Activated effector memory CD4-positive, alpha-beta T cell treated with Interleukin-2 at 50 U/mL for 16 hours (primary cell): ENCODE results near the gene DISC1.
"Not testable (repeated sequence)": the region's sequence is repeated elsewhere in the genome, so short reads cannot be mapped to it uniquely, and the experiment has no call there.

Experiments
- DNase-seq: peaks from one replicate; pipeline ENCODE4 v3.0.0-alpha.2; 2020

Gene DISC1

GRCh38 chr1:231781892-231782291 lies 155.3 kb downstream of the DISC1 start:
- no peak for DNase-seq

GRCh38 chr1:231785073-231785472 lies 158.5 kb downstream of the DISC1 start:
- DNase-seq, result not testable (repeated sequence)

- DNase-seq, result no peak
Measured at GRCh38 chr1:231786126-231786525, 159.5 kb downstream of the DISC1 start.

GRCh38 chr1:231792634-231793033 lies 166.0 kb downstream of the DISC1 start:
- DNase-seq, result no peak

GRCh38 chr1:231793893-231794292 lies 167.3 kb downstream of the DISC1 start:
- DNase-seq, result no peak

GRCh38 chr1:231796141-231796540 lies 169.6 kb downstream of the DISC1 start:
- no peak for DNase-seq

- DNase-seq, result no peak
Measured at GRCh38 chr1:231799363-231799986, 172.9 kb downstream of the DISC1 start.

GRCh38 chr1:231800108-231800507 lies 173.5 kb downstream of the DISC1 start:
- DNase-seq, result no peak

- no peak for DNase-seq
Measured at GRCh38 chr1:231801042-231801585, 174.5 kb downstream of the DISC1 start.

GRCh38 chr1:231803353-231803752 lies 176.8 kb downstream of the DISC1 start:
- no peak for DNase-seq

- DNase-seq, result no peak
Measured at GRCh38 chr1:231806623-231807495, 180.3 kb downstream of the DISC1 start.

GRCh38 chr1:231807541-231807940 lies 181.0 kb downstream of the DISC1 start:
- no peak for DNase-seq

- no peak for DNase-seq
Measured at GRCh38 chr1:231808116-231808515, 181.5 kb downstream of the DISC1 start.

GRCh38 chr1:231808990-231809389 lies 182.4 kb downstream of the DISC1 start:
- no peak for DNase-seq

GRCh38 chr1:231810415-231810814 lies 183.8 kb downstream of the DISC1 start:
- DNase-seq, result no peak

GRCh38 chr1:231814021-231814420 lies 187.4 kb downstream of the DISC1 start:
- DNase-seq, result no peak

GRCh38 chr1:231814521-231814920 lies 187.9 kb downstream of the DISC1 start:
- no peak for DNase-seq

- no peak for DNase-seq
Measured at GRCh38 chr1:231817801-231818200, 191.2 kb downstream of the DISC1 start.

GRCh38 chr1:231818337-231818736 lies 191.7 kb downstream of the DISC1 start:
- no peak for DNase-seq

GRCh38 chr1:231821281-231821680 lies 194.7 kb downstream of the DISC1 start:
- no peak for DNase-seq

GRCh38 chr1:231822041-231822440 lies 195.5 kb downstream of the DISC1 start:
- DNase-seq, result no peak

- no peak for DNase-seq
Measured at GRCh38 chr1:231826566-231826965, 200.0 kb downstream of the DISC1 start.

- DNase-seq, result no peak
Measured at GRCh38 chr1:231827337-231828105, 200.9 kb downstream of the DISC1 start.
